GM12874 (cell line): ENCODE results near the gene SLC5A2.

Experiments used
- TF ChIP-seq, protein P1 (sequence below): IDR thresholded peaks from 2 replicates; pipeline ENCODE4 v1.5.1; 2011; ENCODE audit warnings: low read depth, mild to moderate bottlenecking, control low read depth, low read length, moderate library complexity; ENCODE audit not compliant: insufficient read depth

Gene SLC5A2

DNA sequence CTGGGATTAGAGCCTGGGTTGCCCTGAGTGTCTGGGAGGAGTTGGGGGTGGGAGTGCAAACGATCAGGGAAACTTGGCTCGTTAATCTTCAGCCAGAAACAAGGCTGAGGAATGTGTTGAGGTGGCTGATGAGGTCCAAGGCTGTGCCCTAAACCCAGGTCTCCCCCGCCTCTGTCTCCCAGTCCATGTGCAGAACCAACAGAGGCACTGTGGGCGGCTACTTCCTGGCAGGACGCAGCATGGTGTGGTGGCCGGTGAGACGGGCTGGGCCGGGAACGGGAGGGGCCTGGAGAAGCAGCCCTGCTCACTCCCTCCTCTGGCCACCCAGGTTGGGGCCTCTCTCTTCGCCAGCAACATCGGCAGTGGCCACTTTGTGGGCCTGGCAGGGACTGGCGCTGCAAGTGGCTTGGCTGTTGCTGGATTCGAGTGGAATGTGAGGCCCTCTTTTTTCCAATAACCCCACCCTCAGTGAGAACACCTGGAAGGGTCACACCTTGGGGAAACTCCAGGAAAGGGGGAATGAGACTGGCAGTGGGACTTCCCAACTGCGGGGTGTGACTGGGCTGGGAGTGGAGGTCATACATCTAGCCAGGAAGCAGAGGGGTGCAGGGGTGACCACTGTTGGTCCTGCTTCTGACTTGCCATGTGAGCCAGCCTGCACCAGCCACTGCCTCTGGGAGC, 1.7 kb downstream of the SLC5A2 start:
- TF ChIP-seq, protein P1, sequence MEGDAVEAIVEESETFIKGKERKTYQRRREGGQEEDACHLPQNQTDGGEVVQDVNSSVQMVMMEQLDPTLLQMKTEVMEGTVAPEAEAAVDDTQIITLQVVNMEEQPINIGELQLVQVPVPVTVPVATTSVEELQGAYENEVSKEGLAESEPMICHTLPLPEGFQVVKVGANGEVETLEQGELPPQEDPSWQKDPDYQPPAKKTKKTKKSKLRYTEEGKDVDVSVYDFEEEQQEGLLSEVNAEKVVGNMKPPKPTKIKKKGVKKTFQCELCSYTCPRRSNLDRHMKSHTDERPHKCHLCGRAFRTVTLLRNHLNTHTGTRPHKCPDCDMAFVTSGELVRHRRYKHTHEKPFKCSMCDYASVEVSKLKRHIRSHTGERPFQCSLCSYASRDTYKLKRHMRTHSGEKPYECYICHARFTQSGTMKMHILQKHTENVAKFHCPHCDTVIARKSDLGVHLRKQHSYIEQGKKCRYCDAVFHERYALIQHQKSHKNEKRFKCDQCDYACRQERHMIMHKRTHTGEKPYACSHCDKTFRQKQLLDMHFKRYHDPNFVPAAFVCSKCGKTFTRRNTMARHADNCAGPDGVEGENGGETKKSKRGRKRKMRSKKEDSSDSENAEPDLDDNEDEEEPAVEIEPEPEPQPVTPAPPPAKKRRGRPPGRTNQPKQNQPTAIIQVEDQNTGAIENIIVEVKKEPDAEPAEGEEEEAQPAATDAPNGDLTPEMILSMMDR: no peak

DNA sequence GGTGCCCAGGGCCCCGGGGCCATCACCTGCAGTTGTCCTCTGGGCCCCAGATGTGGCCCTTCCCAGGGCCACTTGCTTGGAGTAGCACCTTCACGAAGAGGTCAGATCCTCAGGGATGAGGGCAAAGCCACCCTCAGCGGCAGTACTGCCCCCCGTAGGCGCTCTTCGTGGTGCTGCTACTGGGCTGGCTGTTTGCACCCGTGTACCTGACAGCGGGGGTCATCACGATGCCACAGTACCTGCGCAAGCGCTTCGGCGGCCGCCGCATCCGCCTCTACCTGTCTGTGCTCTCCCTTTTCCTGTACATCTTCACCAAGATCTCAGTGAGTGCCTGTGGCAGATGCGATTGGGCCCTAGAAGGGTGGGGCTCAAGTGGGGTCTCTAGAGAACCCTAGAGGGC, 2.6 kb downstream of the SLC5A2 start:
- TF ChIP-seq, protein P1: no peak

DNA sequence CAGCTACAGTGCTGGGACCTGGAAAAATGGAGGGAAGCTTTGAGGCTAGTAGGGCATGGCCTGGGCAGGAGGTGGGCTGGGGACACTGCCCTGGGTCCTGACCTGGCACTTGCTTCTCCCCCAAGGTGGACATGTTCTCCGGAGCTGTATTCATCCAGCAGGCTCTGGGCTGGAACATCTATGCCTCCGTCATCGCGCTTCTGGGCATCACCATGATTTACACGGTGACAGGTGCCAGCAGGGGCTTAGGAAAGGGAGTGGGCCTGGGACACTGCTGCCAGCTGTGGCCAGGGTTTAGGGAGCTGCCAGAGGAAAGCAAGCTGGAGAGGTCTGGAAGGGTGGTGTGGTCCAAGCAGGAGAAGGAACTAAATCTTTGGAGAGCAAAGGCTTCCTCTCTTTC, 3.1 kb downstream of the SLC5A2 start:
- TF ChIP-seq, protein P1: no peak

DNA sequence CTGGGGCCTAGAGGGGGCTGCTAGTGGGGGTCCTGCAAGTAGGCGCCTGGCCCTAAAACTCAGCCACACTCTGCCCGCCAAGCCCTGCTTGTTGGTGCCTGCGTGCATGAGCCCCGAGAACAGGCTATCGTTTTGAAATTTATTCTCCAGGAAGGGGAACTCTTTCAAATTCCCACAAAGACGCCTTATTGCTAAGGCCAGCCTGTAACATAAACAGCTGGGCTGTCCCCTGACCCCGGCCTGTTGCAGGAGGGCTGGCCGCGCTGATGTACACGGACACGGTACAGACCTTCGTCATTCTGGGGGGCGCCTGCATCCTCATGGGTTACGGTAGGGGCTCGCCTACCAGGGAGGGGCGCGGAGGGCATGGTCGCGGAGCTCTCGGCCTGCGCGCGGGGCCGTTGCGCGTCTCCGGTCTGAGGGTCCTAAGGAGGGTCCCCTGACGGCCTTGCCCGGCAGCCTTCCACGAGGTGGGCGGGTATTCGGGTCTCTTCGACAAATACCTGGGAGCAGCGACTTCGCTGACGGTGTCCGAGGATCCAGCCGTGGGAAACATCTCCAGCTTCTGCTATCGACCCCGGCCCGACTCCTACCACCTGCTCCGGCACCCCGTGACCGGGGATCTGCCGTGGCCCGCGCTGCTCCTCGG, 4.3 kb downstream of the SLC5A2 start:
- TF ChIP-seq, protein P1: no peak

DNA sequence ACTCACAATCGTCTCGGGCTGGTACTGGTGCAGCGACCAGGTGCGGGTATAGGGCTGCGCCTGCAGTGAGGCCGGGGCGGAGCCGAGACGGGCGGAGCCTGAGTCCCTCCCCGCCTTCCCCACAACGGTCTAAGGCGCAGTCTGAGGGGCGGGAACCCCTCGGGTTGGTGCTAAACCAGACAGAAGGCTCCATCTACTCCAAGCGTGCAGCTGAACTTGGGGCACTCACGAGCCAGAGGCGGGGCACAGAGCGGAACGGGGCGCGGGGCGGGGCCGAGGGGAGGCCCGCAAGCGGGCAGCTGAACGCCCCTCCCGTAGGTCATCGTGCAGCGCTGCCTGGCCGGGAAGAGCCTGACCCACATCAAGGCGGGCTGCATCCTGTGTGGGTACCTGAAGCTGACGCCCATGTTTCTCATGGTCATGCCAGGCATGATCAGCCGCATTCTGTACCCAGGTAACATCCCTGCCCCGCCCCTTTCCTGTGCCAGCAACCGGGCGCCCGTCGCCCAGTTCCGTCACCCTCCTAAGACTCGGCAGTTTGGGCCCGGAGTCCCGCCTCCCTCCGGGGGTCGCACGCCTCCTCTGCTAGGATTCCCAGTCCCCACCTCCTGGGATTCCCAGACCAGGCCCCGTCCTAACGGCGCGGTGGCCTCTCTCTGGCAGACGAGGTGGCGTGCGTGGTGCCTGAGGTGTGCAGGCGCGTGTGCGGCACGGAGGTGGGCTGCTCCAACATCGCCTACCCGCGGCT, 5.0 kb downstream of the SLC5A2 start:
- TF ChIP-seq, protein P1: no peak

DNA sequence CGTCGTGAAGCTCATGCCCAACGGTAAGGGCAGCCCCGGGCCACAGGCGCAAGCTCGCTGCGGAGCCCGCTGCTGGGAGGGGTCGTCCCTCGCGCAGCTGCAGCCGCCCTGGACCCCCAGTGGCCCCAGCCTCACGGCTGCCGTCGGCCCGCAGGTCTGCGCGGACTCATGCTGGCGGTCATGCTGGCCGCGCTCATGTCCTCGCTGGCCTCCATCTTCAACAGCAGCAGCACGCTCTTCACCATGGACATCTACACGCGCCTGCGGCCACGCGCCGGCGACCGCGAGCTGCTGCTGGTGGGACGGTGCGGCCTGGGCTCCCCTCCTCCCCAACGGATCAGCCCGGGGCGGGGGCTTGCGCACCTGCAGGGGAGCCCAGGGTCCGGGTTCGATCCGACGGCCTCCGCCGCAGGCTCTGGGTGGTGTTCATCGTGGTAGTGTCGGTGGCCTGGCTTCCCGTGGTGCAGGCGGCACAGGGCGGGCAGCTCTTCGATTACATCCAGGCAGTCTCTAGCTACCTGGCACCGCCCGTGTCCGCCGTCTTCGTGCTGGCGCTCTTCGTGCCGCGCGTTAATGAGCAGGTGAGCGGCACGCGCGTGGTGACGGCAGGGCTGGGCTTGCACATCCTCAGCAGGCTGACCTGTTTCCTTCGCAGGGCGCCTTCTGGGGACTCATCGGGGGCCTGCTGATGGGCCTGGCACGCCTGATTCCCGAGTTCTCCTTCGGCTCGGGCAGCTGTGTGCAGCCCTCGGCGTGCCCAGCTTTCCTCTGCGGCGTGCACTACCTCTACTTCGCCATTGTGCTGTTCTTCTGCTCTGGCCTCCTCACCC, 5.8 kb downstream of the SLC5A2 start:
- TF ChIP-seq, protein P1: no peak

DNA sequence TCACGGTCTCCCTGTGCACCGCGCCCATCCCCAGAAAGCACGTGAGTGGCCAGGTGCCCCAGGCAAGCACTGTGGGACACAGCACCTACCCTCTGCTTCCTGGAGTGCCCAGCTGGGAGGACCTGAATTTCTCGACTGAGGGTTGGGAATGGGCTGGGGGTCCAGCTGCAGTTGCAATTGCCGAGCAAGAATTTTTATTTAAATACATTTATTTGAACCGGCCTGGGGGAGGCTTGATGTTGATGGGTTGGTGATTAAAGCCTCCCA, 6.3 kb downstream of the SLC5A2 start:
- TF ChIP-seq, protein P1: no peak
